Vagina (tissue), 2 donors: Measurements from ENCODE around the gene DHX34. TPM values are rescaled to one million over a fixed set of nuclear protein-coding genes. Genes with fewer than 3 reads are reported as not detected.

ENCODE experiments used
- DNase-seq, 2 donors: peaks; one replicate each; pipeline ENCODE4 v3.0.0-alpha.2; 2017; ENCODE audit errors: extremely low spot score in 2 of 2
- H3K27ac ChIP-seq: fragments of 200-600 bp; sonication (generic); one replicate; pipeline ENCODE4 v1.5.1; 2019
- H3K27me3 ChIP-seq: fragments of 200-600 bp; sonication (generic); one replicate; pipeline ENCODE4 v1.5.1; 2019
- H3K36me3 ChIP-seq, 2 donors: fragments of 200-600 bp; sonication (generic); one replicate each; pipeline ENCODE4 v1.5.1; 2017 to 2019
- H3K4me1 ChIP-seq: fragments of 200-600 bp; sonication (generic); one replicate; pipeline ENCODE4 v1.5.1; 2019
- H3K4me3 ChIP-seq, 2 donors: fragments of 200-600 bp; sonication (generic); 1 replicate in 1 of 2; 2 replicates in 1 of 2; pipeline ENCODE4 v1.5.1; 2016 to 2019
- H3K9me3 ChIP-seq: fragments of 200-600 bp; sonication (generic); one replicate; pipeline ENCODE4 v1.5.1; 2019
- CTCF ChIP-seq, 3 experiments: fragments of 450-650 bp in 2 of 3; fragments of 200-600 bp in 1 of 3; sonication (generic) in 1 of 3; IDR thresholded peaks; one replicate each; pipeline ENCODE4 v1.5.1; 2017 to 2019; ENCODE audit warnings: antibody characterized with exemption in 3 of 3, mild to moderate bottlenecking in 2 of 3, moderate library complexity in 2 of 3
- POLR2A ChIP-seq, 2 donors: fragments of 450-650 bp; IDR thresholded peaks; one replicate each; pipeline ENCODE4 v1.6.1; 2017; ENCODE audit warnings: antibody characterized with exemption in 2 of 2, mild to moderate bottlenecking in 2 of 2, moderate library complexity in 2 of 2
- POLR2AphosphoS5 ChIP-seq, 2 donors: sonication (generic); formaldehyde crosslinking; IDR thresholded peaks; one replicate each; pipeline ENCODE4 v1.9.0; 2017; ENCODE audit warnings: antibody characterized with exemption in 2 of 2, mild to moderate bottlenecking in 2 of 2, low read depth in 1 of 2; ENCODE audit not compliant: insufficient read depth in 1 of 2
- intact Hi-C: fragments of 100-400 bp; cut with DNase I; formaldehyde crosslinking; loops from one replicate; pipeline ENCODE4 v1.15.1; 2023
- total RNA-seq: library from RNA; depleted of rRNA; stranded (reverse); fragments of >200 nt; gene quantifications from one replicate; pipeline ENCODE4 v1.2.3, GENCODE V29; 2016

DHX34 gene
- total RNA-seq, 1 donor from 2014 or later: 15.2 TPM

- Histone ChIP-seq H3K4me3 (no peak overlapping the region), H3K36me3 (no peaks in the 10 kb centered on the region), H3K9me3 (no peaks in the 10 kb centered on the region), H3K27me3 (no peaks in the 10 kb centered on the region), H3K4me1 (no peaks in the 10 kb centered on the region), H3K27ac (no peak overlapping the region)
- intact Hi-C loops: no loop called here
- DNase-seq: no peak
- no peak for TF ChIP-seq POLR2AphosphoS5 (IDR thresholded peaks at IDR 0.05; ENCODE audit: insufficient read depth in 1 of 2, low read depth in 1 of 2)
- TF ChIP-seq POLR2A (IDR thresholded peaks at IDR 0.05): no peak
- TF ChIP-seq CTCF (IDR thresholded peaks at IDR 0.05): no peak
Observed at GRCh38 chr19:47310819-47311218, 38.3 kb upstream of the DHX34 start.

- no peaks in the 10 kb centered on the region for H3K36me3 ChIP-seq
- H3K4me1 ChIP-seq: no peaks in the 10 kb centered on the region
- no peak overlapping the region for H3K4me3 ChIP-seq
- H3K27ac ChIP-seq: no peak overlapping the region
- H3K27me3 ChIP-seq: no peaks in the 10 kb centered on the region
- no peak for DNase-seq
- no peak for TF ChIP-seq CTCF (IDR thresholded peaks at IDR 0.05)
- H3K9me3 ChIP-seq: no peaks in the 10 kb centered on the region
- intact Hi-C loops: no loop called here
Observed at GRCh38 chr19:47312366-47313006, 36.6 kb upstream of the DHX34 start.

GRCh38 chr19:47313754-47314295 is 35.3 kb upstream of the DHX34 start:
- DNase-seq: no peak
- H3K4me1 ChIP-seq: no peaks in the 10 kb centered on the region
- no peak for TF ChIP-seq POLR2AphosphoS5 (IDR thresholded peaks at IDR 0.05; ENCODE audit: insufficient read depth in 1 of 2, low read depth in 1 of 2)
- TF ChIP-seq CTCF (IDR thresholded peaks at IDR 0.05): no peak
- no peak for TF ChIP-seq POLR2A (IDR thresholded peaks at IDR 0.05)
- no peak overlapping the region for H3K4me3 ChIP-seq
- no peaks in the 10 kb centered on the region for H3K36me3 ChIP-seq
- H3K9me3 ChIP-seq: no peaks in the 10 kb centered on the region
- intact Hi-C loops: no loop called here
- no peak overlapping the region for H3K27ac ChIP-seq
- no peaks in the 10 kb centered on the region for H3K27me3 ChIP-seq

- TF ChIP-seq CTCF (IDR thresholded peaks at IDR 0.05) (no peak), POLR2AphosphoS5 (IDR thresholded peaks at IDR 0.05; ENCODE audit: insufficient read depth in 1 of 2, low read depth in 1 of 2) (peak; percentile 32 to 76), POLR2A (IDR thresholded peaks at IDR 0.05) (no peak)
- no peaks in the 10 kb centered on the region for H3K27me3 ChIP-seq
- no peaks in the 10 kb centered on the region for H3K9me3 ChIP-seq
- intact Hi-C loops: no loop called here
- no peaks in the 10 kb centered on the region for H3K36me3 ChIP-seq
- no peak overlapping the region for H3K4me3 ChIP-seq
- peak overlapping the region; percentile 52 for H3K27ac ChIP-seq
- DNase-seq: no peak
- no peaks in the 10 kb centered on the region for H3K4me1 ChIP-seq
Observed at GRCh38 chr19:47315125-47315821, 33.8 kb upstream of the DHX34 start.

- Histone ChIP-seq H3K4me1 (no peaks in the 10 kb centered on the region), H3K36me3 (no peaks in the 10 kb centered on the region), H3K4me3 (no peak overlapping the region), H3K27ac (no peak overlapping the region), H3K27me3 (no peaks in the 10 kb centered on the region), H3K9me3 (no peaks in the 10 kb centered on the region)
- TF ChIP-seq CTCF (IDR thresholded peaks at IDR 0.05) (no peak), POLR2A (IDR thresholded peaks at IDR 0.05) (no peak), POLR2AphosphoS5 (IDR thresholded peaks at IDR 0.05; ENCODE audit: insufficient read depth in 1 of 2, low read depth in 1 of 2) (no peak)
- DNase-seq: no peak
- intact Hi-C loops: no loop called here
Observed at GRCh38 chr19:47316513-47316912, 32.6 kb upstream of the DHX34 start.
